Stimulated activated CD8-positive, alpha-beta memory T cell treated with anti-CD3 and anti-CD28 coated beads, Interleukin-4, amount 100 ng/mL, for 24 hours (primary cell): ENCODE data around the gene ICA1.

Experiments used
- DNase-seq: peaks from one replicate; pipeline ENCODE4 v3.0.0-alpha.2; 2020; ENCODE audit warnings: low read depth

ICA1 gene

DNA sequence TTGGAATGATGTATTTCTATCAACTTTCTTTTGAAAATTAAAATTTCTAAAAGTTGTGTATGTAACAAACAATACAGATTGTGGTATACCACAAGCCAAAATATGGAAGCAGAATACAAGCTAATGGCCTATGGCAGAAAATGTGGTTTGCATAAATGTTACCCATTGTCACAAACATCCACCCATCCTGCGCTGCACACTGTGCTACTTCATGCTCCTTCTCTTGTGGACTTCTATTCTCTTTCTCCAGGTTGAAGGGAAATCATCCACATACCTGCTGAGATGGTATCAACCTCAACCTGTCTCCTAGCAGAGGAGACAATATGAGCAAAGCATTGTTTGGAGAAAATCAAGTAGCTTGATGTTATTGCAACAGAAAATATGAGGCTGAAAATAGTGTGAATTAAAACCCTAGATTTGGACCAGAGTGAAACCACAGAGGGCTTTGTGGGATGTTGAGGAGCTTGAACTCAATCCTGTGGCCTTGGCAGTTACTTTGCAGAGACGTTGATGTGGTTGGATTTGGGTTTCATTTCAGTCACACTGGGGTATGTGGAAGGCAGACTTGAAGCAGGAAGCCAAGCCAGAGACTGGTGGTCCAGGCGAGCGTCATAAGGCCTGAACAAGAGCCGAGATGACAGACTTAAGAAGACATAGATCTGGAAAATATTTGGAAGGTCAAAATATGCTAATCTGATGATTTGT, 63.8 kb downstream of the ICA1 start:
- DNase-seq, result no peak

- no peak for DNase-seq
Measured at GRCh38 chr7:8192897-8193296, 69.1 kb downstream of the ICA1 start.

DNA sequence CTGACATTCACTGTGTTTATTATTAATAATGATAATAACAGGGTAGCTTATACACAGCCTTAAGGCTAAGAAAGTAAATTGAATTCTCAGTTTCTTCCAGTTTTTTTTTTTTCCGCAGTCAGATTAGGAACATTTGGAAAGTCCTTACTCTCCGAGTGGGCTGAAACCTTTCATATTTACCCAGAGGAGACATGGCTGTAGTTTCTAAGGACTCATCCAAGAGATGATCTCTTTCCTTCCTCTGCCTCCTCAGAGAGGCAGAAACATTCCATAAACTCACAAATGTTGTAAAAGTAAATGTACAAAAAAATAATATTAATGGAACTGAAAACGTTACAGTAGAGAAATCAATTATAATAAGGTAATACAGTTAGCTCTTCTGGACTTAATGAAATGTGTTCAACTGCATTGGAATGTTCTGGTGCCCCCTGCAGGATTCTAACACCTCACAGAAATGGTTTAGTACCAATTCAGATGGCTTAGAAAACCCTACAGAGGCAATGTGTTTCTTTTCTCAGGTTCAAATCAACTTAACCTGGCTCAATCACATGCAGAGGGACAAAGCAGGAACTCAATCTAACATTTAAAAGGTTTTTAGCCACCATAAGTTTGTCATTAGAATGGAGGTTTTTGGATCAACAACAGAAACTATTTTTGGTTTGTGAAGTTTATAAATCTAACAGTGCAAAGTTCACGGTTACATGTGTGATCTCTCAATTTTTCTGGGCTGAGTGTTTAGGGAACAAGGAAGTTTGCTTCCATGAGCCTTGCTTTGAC, 71.7 kb downstream of the ICA1 start:
- DNase-seq, result peak; percentile 39

DNA sequence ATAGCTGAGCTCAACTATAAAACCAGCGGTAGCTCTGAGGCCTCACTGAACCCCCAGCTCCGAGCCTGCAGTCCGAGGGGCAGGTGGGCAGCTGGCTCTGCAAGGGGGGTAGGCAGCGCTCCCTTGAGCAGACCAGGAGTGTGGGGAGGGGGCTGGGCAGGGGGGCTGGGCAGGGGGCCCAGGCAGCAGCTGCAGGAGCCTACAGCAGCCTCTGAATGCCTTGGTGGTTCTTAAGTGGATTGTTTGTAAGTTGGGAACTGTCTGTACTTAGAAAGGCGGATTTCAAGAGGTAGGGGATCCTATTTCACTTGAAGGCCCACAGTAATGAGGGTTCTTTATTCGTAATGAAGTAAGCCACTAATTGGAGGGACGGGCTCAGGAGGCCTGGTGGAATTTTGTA, 72.3 kb downstream of the ICA1 start:
- DNase-seq, result no peak

DNA sequence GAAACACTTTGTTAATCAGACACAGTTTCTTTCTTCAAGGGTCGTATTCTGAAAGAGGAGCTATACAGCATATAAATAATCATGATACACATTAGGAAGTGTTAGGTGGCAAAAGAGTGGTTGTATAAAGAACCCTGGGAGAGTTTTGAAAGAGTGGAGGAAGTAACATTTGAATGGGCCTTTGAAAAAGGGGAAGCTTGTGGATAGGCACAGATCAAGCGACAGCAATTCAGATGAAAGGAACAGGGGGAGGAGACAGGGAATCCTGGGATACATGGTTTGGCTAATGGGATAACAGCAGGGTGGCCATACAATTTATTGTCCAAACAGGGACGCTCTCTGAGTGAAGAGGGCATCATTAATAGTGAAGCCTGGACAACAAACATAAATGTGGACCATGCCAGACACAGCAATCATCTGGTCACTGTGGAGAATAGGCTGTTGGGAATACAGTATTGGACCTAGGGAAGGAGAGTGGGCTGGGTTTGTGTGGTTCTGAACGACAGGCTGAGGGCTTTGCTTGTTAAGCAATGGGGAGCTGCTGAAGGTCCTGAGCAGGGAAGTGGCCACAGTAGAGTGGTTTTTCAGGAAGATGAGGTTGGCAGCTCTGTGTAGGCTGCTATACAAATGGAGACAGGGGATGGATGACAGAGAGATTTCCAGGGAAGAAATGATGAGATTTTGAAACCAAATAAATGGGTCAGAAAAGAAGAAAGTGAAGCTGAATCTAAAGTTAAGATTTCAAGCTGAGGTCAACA, 75.9 kb downstream of the ICA1 start:
- DNase-seq, result no peak

DNA sequence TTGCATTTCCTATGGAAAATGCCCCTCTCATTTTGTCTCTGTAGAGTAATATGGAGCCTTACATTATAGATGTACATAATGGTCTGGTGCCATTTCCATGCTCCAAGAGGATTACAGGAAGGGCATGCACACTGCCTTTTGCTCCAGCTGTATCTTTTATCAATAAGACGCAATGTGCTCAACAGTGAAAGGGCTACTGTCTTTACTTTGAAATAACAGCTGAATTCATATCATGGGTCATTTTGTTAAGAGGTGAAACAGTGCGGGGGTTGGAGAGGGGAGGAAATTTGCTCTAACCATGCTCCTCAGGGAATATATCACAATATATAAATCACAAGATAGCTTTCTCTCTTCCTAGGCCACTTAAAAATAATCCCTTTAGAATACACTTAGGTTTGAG, 77.7 kb downstream of the ICA1 start:
- DNase-seq, result no peak

- DNase-seq, result no peak
Measured at GRCh38 chr7:8179486-8179885, 82.5 kb downstream of the ICA1 start.

- no peak for DNase-seq
Measured at GRCh38 chr7:8178353-8178752, 83.6 kb downstream of the ICA1 start.

DNA sequence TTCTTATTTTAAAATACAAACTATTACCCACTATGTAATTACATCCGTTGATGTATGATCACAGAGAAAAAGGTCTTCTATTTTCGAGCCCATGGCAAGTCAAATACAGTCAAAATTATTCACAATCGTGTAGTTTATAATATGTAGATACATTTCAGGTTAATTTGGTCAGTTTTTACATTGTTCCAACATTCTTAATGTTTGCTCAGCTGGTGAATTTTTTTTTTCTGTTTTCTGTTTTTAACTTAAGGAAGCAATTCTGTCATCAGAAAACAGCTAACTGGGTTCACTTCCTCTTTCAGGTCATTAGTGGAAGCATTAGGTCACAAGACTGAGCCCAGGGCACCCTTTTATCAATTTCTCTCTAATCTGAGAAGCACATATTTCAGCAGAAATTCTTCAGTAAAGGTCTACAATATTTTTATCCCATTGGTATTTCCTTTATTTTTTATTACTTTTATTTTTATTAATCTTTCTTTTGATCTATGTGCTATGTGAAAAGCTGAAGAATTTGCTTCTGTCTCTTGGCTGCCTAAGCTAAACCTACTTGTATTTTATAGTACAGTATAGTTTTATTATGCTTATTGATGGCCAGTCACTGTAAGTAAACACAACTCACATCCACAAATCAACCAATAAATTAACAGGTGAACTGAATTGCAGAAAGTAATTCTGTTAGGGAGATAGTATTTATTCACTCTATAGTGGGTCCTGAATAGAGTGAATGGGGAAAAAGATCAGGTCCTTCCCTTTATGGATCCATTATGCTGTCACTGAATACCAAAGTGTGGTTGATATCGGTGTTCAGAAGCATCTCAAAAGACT, 84.6 kb downstream of the ICA1 start:
- DNase-seq, result no peak

DNA sequence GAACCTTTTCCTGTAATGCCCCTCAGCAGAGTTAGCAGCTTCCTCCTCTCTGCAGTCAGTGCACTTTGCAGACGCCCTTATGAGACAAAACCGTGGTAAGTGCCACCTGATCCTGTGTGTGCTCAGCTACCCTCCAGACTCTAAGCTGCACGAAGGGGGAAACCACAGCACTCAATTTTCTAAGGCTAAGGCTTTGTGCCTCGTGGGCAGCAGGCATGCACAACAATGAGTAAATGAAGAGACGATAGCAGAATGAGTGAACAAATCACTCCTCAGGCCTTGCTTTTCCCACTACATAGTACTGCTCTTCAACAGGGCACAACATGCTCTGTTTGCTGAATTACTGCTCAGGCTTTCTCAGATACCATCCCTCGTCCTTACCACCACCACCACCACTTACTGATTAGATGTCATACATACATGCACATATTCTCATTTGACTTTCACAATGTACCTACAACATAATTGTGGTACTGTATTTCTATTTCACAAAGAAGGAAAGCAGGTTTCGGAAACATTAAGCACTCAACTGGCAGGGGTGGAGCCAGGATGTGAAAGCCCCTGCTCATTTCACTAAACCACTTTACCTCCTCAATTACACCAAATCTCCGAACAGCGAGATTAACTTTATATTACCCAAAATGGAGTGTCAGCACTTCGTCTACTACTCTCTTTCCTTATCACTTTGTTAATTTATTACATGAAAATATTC, 85.4 kb downstream of the ICA1 start:
- peak; percentile 31 for DNase-seq

- no peak for DNase-seq
Measured at GRCh38 chr7:8175929-8176369, 86.0 kb downstream of the ICA1 start.

GRCh38 chr7:8172372-8173354, 89.3 kb downstream of the ICA1 start:
- no peak for DNase-seq

- DNase-seq, result no peak
Measured at GRCh38 chr7:8169171-8169570, 92.8 kb downstream of the ICA1 start.

DNA sequence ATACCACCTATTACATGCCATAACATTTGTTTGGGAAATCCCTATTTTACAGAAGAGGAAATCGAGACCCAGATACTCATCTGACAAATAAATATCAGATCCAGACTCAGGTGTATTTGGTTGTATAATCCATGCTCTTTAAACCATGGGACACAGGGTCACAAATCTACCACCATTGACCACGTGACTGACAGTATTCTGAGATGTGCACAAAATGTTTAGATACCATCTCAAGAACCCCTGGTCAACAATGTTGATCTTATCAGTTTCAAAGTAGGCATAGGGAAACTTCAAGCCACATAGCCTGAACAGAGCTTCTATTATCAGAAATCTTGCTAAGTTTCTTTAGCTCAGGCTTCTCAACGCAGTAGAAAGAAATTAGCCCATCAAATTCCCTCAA, 93.6 kb downstream of the ICA1 start:
- DNase-seq, result no peak

DNA sequence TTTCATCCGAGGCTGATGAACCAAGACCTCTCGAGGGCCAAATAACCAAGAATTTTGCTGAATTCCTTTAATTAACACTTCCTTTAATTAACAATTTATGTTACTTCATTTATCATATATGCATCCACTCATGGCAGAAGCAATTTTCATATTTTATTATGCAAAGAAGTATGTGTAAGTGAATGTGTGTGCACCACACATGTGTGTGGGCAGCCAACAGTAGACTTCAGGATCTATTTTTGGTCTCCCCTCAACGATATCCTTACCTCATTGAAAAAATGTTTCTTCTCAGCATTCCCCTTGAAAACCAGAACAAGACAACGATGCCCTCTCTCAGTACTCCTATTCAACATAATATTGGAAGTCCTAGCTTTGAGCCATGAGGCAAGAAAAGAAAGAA, 96.8 kb downstream of the ICA1 start:
- DNase-seq, result no peak

GRCh38 chr7:8162181-8162580, 99.8 kb downstream of the ICA1 start:
- DNase-seq, result no peak

DNA sequence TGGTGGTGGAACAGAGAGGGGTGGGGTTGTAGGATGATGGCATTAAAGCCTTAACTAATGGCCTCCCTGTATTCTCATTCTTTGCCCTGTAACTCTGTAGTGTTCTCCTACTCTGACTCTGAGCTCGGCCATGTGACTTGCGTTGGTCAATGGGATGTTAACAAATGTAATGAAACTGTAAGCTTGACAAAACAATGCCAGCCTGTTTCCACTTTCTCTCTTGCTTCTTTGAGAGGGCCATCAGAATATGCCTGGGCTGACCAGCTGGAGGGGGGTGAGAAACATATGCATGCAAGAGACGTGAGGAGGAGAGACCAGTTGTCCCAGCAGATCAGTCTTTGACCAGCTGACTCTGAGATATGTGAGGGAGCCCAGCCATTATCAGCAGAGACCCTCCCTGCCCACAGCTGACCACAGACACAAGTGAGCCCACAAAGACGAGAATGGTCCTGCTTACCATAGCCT, 100.6 kb downstream of the ICA1 start:
- no peak for DNase-seq

DNA sequence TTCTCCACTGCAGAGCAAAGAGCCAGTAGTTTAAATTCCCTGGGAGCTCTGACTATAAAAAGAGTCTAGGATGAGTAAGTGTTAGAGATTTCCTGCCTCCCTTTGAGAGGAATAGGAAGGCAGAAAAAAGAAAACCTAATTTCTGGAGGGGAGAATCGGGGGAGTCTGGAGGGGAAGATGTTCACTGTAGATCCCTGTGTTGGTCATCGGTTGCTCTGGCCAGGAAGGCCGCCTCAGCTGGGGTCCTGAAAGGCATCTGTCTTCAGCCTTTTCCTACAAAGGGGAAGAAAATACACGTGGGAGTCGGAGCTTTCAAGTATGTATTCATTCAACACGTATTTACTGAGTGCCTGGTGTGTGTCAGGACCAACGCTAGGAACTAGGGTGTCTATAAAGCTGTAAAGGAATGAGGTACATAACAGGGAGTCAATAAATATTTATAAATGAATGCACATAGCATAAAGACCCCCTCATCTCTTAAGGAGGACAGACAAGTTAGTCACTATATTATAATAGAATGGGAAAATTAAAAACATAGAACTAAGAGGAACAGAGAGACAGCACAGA, 101.1 kb downstream of the ICA1 start:
- DNase-seq, result no peak

DNA sequence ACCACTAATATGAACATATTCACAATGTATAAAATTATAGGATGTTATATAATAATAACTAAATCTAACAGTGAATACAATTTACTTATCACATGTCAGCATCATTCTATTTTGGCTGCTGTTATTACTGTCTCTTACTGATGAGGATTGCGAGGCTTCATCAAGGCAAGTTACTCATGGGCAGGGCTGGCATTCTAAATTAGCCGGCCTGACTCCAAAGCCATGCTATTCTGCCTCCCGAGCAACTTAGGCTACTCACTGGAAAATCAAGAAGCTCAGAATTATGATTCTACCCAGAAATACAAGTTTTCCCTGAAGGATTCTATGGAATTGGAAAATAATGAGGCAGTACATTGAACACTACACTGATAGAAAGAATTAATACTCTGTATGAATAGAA, 101.7 kb downstream of the ICA1 start:
- no peak for DNase-seq

GRCh38 chr7:8159595-8159994, 102.4 kb downstream of the ICA1 start:
- no peak for DNase-seq
